ENCODE results near the gene FBXO27.

FBXO27 gene, protein sequence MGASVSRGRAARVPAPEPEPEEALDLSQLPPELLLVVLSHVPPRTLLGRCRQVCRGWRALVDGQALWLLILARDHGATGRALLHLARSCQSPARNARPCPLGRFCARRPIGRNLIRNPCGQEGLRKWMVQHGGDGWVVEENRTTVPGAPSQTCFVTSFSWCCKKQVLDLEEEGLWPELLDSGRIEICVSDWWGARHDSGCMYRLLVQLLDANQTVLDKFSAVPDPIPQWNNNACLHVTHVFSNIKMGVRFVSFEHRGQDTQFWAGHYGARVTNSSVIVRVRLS

DNA sequence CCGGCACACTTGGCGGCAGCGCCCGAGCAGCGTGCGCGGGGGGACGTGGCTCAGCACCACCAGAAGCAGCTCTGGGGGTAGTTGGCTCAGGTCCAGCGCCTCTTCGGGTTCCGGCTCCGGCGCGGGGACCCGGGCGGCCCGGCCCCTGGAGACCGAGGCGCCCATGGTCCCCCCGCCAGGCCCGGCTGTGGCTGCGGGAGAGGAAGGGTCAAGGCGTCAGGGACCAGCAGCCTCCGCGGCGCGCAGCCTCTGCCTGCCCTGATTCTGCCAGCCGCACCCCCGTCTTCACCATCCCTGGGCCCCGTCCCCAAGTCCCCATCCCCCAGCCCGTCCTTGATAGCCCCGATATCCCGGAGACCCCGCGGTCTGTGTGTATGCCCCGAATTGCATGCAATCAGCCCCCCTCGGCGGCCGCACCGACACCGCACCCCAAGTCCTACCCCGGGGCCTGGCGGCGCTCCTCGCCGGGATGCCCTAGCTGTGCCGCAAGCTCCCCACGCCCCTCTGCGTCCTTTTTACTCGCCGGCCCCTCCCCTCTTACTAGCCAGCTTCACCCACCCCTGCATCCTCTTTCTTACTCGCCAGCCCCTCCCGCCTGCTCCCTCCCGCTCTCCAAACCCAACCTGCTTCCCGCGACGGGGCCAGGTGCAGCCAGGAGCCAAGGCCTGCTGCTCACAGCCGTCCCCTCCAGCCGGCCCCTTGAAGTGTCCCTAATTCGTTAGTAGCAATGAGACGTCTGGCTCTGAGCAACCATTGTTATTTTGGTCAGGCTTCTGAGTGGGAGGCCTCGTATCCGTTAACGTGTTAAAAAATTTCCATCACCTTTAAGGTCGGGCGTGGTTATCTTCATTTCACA, at the start of gene FBXO27:
TSS of gene FBXO27 (minus strand) at position 487 of the 856 bp plus-strand sequence. CDS start at position 165, 322 bp downstream.
- Histone ChIP-seq H2AFZ (ENCODE audit: low read length) (no peak within 1 kb of the TSS), H3K4me1 (ENCODE audit: insufficient read depth, low read length, poor library complexity, severe bottlenecking) (no peaks in the 10 kb centered on the region), H3K4me3 (ENCODE audit: low read length, poor library complexity, severe bottlenecking) (no peak within 1 kb of the TSS), H3F3A (ENCODE audit: low read depth) (no peaks in the 10 kb centered on the region), H3K9me3 (ENCODE audit: insufficient read depth, low read depth, low read length) (no peaks in the 10 kb centered on the region), H3K9me2 (replicated peaks; ENCODE audit: low read depth, low read length) (no peaks in the 10 kb centered on the region), H3K4me2 (ENCODE audit: low read depth, low read length, poor library complexity, severe bottlenecking) (no peak within 1 kb of the TSS), H3K27me3 (ENCODE audit: insufficient read depth, low read length, poor library complexity, severe bottlenecking) (no peaks in the 10 kb centered on the region), H4K20me1 (ENCODE audit: insufficient read depth, low read length, poor library complexity, severe bottlenecking) (no peaks in the 10 kb centered on the region), H3K79me2 (ENCODE audit: insufficient read depth, low read length) (no peaks in the 10 kb centered on the region), H3K9ac (ENCODE audit: low read depth, low read length, poor library complexity, severe bottlenecking) (no peak within 1 kb of the TSS), H3K36me3 (ENCODE audit: insufficient read depth, low read length) (no peaks in the 10 kb centered on the region)
- TF ChIP-seq, protein P1, sequence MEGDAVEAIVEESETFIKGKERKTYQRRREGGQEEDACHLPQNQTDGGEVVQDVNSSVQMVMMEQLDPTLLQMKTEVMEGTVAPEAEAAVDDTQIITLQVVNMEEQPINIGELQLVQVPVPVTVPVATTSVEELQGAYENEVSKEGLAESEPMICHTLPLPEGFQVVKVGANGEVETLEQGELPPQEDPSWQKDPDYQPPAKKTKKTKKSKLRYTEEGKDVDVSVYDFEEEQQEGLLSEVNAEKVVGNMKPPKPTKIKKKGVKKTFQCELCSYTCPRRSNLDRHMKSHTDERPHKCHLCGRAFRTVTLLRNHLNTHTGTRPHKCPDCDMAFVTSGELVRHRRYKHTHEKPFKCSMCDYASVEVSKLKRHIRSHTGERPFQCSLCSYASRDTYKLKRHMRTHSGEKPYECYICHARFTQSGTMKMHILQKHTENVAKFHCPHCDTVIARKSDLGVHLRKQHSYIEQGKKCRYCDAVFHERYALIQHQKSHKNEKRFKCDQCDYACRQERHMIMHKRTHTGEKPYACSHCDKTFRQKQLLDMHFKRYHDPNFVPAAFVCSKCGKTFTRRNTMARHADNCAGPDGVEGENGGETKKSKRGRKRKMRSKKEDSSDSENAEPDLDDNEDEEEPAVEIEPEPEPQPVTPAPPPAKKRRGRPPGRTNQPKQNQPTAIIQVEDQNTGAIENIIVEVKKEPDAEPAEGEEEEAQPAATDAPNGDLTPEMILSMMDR (conservative IDR thresholded peaks at IDR 0.05; ENCODE audit: low read length) = no peak
- TF ChIP-seq EZH2phosphoT487 (IDR thresholded peaks at IDR 0.05; ENCODE audit: borderline replicate concordance) = no peak

DNA sequence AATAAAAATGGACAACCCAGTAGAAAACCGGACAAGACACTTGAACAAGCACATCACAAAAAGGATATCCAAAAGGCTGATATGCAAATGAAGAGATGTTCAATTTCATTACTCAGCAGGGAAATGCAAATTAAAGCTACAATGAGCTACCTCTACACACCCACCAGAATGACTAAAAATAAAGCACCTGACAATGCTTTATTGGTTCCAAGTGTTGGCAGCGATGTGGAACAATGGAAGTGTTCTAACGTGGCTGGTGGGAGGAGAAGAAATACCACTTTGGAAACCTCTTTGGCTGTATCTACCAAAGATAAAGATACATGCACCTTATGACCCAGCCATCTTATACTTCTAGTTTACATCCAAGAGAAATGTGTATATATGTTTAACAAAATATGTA, 48.1 kb upstream of the FBXO27 start:
- Histone ChIP-seq H3K27me3 (ENCODE audit: insufficient read depth, low read length, poor library complexity, severe bottlenecking) (no peaks in the 10 kb centered on the region), H3K4me3 (ENCODE audit: low read length, poor library complexity, severe bottlenecking) (no peak overlapping the region), H4K20me1 (ENCODE audit: insufficient read depth, low read length, poor library complexity, severe bottlenecking) (no peaks in the 10 kb centered on the region), H3F3A (ENCODE audit: low read depth) (no peaks in the 10 kb centered on the region), H3K4me2 (ENCODE audit: low read depth, low read length, poor library complexity, severe bottlenecking) (no peak overlapping the region), H3K9me3 (ENCODE audit: insufficient read depth, low read depth, low read length) (no peaks in the 10 kb centered on the region), H3K4me1 (ENCODE audit: insufficient read depth, low read length, poor library complexity, severe bottlenecking) (no peaks in the 10 kb centered on the region), H2AFZ (ENCODE audit: low read length) (no peak overlapping the region), H3K79me2 (ENCODE audit: insufficient read depth, low read length) (no peaks in the 10 kb centered on the region), H3K9me2 (replicated peaks; ENCODE audit: low read depth, low read length) (no peaks in the 10 kb centered on the region), H3K9ac (ENCODE audit: low read depth, low read length, poor library complexity, severe bottlenecking) (no peak overlapping the region), H3K36me3 (ENCODE audit: insufficient read depth, low read length) (no peaks in the 10 kb centered on the region)
- TF ChIP-seq EZH2phosphoT487 (IDR thresholded peaks at IDR 0.05; ENCODE audit: borderline replicate concordance) = no peak
- TF ChIP-seq, protein P1 (conservative IDR thresholded peaks at IDR 0.05; ENCODE audit: low read length) = no peak

DNA sequence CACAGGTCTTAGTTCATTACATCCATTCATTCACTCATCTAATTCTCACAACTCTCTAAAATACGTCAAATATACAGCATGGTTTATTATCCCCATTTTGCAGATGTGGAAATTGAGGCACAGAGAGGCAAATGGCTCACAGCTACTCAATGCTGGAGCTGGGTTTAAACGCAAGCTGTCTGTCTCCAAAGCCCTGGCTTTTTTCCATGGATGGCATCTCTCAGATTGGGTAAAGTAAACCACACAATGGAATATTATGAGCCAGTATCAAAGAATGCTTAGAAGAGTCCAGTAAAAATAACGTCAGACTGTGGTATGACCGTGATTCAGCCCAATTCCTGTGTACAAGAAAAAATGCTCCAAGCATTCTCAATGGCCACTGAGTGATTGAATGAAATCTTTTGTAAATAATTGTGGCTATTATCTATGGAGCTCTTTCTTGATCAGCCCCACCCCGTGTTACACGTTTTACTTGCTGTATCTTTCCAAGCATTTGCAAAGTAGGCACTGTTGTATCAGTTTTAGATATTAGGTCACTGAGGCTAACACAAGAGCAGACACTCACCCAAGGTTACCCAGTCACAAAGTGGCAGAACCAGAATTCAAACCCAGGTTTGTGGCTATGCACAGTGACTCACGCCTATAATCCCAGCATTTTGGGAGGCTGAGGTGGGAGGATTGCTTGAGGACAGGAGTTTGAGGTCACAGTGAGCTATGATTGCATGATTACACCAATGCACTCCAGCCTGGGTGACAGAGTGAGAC, 46.3 kb upstream of the FBXO27 start:
- H3F3A ChIP-seq (ENCODE audit: low read depth) = no peaks in the 10 kb centered on the region
- H3K36me3 ChIP-seq (ENCODE audit: insufficient read depth, low read length) = no peaks in the 10 kb centered on the region
- H3K9me2 ChIP-seq (replicated peaks; ENCODE audit: low read depth, low read length) = no peaks in the 10 kb centered on the region
- no peak for TF ChIP-seq EZH2phosphoT487 (IDR thresholded peaks at IDR 0.05; ENCODE audit: borderline replicate concordance)
- TF ChIP-seq, protein P1 (conservative IDR thresholded peaks at IDR 0.05; ENCODE audit: low read length) = no peak
- no peaks in the 10 kb centered on the region for H3K9me3 ChIP-seq (ENCODE audit: insufficient read depth, low read depth, low read length)
- H3K9ac ChIP-seq (ENCODE audit: low read depth, low read length, poor library complexity, severe bottlenecking) = no peak overlapping the region
- no peak overlapping the region for H2AFZ ChIP-seq (ENCODE audit: low read length)
- H3K4me2 ChIP-seq (ENCODE audit: low read depth, low read length, poor library complexity, severe bottlenecking) = no peak overlapping the region
- H3K27me3 ChIP-seq (ENCODE audit: insufficient read depth, low read length, poor library complexity, severe bottlenecking) = no peaks in the 10 kb centered on the region
- no peaks in the 10 kb centered on the region for H3K79me2 ChIP-seq (ENCODE audit: insufficient read depth, low read length)
- peaks cover 6% of the 10 kb centered on the region for H3K4me1 ChIP-seq (ENCODE audit: insufficient read depth, low read length, poor library complexity, severe bottlenecking)
- no peaks in the 10 kb centered on the region for H4K20me1 ChIP-seq (ENCODE audit: insufficient read depth, low read length, poor library complexity, severe bottlenecking)
- no peak overlapping the region for H3K4me3 ChIP-seq (ENCODE audit: low read length, poor library complexity, severe bottlenecking)

Data from Loucy (cell line).